Thyroid gland (tissue), 4 donors: ENCODE results near the gene LRP6.

Source experiments
- CTCF ChIP-seq, 6 experiments: fragments of 200-600 bp in 3 of 6; fragments of 450-650 bp in 3 of 6; sonication (generic) in 3 of 6; IDR thresholded peaks; one replicate each; pipeline ENCODE4 v1.5.1; 2016 to 2019; ENCODE audit warnings: antibody characterized with exemption in 6 of 6, mild to moderate bottlenecking in 2 of 6, inconsistent platforms in 1 of 6, moderate library complexity in 1 of 6
- POLR2A ChIP-seq, 2 donors: fragments of 450-650 bp; IDR thresholded peaks; one replicate each; pipeline ENCODE4 v1.6.1; 2017; ENCODE audit warnings: antibody characterized with exemption in 2 of 2, mild to moderate bottlenecking in 2 of 2, moderate library complexity in 1 of 2

- no peak for TF ChIP-seq CTCF (IDR thresholded peaks at IDR 0.05)
- no peak for TF ChIP-seq POLR2A (IDR thresholded peaks at IDR 0.05)
These were observed 52.6 kb downstream of the LRP6 start for GRCh38 chr12:12214201-12214600.
